ENCODE results near the gene ARHGAP33.

The ARHGAP33 gene, protein sequence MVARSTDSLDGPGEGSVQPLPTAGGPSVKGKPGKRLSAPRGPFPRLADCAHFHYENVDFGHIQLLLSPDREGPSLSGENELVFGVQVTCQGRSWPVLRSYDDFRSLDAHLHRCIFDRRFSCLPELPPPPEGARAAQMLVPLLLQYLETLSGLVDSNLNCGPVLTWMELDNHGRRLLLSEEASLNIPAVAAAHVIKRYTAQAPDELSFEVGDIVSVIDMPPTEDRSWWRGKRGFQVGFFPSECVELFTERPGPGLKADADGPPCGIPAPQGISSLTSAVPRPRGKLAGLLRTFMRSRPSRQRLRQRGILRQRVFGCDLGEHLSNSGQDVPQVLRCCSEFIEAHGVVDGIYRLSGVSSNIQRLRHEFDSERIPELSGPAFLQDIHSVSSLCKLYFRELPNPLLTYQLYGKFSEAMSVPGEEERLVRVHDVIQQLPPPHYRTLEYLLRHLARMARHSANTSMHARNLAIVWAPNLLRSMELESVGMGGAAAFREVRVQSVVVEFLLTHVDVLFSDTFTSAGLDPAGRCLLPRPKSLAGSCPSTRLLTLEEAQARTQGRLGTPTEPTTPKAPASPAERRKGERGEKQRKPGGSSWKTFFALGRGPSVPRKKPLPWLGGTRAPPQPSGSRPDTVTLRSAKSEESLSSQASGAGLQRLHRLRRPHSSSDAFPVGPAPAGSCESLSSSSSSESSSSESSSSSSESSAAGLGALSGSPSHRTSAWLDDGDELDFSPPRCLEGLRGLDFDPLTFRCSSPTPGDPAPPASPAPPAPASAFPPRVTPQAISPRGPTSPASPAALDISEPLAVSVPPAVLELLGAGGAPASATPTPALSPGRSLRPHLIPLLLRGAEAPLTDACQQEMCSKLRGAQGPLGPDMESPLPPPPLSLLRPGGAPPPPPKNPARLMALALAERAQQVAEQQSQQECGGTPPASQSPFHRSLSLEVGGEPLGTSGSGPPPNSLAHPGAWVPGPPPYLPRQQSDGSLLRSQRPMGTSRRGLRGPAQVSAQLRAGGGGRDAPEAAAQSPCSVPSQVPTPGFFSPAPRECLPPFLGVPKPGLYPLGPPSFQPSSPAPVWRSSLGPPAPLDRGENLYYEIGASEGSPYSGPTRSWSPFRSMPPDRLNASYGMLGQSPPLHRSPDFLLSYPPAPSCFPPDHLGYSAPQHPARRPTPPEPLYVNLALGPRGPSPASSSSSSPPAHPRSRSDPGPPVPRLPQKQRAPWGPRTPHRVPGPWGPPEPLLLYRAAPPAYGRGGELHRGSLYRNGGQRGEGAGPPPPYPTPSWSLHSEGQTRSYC

DNA sequence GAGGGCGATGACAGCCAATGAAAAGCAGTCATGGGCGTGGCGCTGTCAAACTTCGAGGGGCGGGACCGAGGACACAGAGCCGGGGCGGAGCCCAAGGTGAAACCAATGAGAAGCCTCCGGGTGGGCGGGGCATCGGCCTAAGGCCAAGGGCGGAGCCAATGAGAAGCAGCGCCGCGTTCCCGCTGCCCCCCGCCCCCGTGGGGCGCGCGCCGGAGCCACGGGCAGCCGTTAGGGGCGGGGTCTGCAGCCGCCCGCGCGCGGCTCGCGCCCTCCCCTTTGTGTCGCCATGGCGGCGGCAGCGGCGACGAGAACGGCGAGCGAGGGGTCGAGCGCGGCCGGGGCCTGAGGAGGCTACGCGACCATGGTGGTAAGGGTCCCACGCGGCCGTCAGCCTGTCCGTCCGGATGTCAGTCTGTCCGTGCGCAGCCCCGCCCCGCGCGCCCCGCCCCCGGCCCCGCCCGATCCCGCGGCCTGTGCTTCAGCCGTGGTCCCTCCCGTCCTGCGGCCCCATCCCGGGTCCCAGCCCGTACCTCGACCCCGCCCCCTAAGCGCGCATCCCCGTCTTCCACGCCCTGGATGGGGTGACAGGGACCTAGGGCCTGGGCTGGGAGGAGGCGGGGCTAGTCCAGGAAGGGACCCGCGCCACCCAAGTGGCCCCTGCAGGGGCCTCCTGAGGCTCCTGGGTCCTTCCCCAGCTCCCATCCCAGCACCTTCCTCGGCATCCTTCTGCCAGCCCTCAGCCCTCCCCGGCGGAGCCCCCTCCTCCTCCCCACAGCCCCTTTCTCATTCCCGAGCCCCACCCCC, at the start of gene ARHGAP33:
TSS of gene ARHGAP33 (plus strand) at position 267 of the 804 bp plus-strand sequence. CDS start at position 362, 95 bp downstream.
- DNase-seq (ENCODE audit: low read depth, low spot score), result peak; percentile 69

DNA sequence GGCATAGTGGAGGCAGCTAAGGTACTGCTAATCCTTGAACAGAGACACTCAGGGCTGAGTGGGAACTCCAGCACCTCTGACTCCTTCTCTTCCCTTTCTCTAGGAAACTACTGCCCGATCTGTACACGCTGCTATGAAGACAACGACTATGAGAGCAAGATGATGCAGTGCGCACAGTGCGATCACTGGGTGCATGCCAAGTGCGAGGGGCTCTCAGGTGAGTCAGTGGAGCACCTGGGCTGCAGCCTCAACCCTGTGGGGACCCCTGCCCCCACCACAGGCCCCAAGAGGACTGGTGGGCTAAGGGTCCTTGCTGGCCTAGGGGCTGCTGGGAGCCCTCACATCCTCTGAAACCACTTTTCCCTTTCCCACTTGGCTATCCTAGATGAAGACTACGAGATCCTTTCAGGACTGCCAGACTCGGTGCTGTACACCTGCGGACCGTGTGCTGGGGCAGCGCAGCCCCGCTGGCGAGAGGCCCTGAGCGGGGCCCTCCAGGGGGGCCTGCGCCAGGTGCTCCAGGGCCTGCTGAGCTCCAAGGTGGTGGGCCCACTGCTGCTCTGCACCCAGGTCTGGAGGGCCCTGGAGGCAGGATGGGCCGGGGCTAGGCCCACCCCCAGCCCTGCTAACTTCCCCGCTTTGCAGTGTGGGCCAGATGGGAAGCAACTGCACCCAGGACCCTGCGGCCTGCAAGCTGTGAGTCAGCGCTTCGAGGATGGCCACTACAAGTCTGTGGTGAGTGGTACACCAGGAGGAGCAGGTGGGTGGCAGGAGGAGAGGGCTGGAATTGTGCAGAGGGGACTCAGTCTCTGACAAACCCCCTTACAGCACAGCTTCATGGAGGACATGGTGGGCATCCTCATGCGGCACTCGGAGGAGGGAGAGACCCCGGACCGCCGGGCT, 48.1 kb upstream of the ARHGAP33 start:
- DNase-seq (ENCODE audit: low read depth, low spot score), result no peak

DNA sequence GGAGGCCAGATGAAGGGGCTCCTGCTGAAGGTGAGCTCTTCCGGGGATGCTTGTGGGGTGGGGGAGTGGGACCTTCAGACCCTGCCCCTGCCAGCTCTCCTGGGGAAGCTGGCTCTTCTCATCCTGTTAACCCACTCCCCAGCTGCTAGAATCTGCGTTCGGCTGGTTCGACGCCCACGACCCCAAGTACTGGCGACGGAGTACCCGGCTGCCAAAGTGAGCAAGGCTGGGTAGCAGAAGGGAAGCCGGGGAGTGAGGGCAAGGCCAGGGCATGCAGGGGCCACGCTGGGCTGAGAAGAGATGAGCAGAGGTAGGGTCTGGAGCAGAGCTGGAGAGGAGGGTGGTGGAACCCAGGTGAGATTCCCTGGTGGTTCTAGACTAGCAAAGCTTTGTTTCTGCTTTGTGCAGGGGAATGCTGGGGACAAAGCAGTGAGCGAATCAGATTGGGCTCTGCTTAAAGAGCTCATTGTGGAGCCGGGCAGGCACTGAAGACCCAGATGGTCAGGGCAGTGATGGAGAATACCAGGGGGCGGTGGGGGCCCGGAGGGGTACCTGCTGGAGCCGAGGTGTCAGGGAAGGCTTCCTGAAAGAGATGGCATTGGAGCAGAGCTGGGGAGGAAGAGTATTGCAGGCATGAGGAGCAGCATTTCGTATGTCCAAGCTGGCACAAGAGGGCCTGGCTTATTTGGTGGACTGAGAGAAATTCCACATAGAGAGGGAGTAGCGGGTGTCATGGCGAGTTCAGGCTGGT, 47.2 kb upstream of the ARHGAP33 start:
- no peak for DNase-seq (ENCODE audit: low read depth, low spot score)

DNA sequence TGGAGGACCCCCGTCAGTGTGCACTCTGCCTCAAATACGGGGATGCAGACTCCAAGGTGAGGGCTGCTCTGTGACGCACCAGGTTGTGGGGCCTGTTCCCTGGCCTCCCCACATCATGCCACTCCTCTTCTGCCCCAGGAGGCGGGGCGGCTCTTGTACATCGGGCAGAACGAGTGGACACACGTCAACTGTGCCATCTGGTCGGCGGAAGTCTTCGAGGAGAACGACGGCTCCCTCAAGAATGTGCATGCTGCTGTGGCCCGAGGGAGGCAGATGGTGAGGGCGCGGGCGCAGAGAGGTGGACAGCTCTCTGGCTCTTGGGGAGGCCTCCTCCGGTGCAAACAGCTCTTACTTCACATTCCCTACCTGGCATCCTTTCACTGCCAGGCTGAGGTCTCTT, 46.3 kb upstream of the ARHGAP33 start:
- no peak for DNase-seq (ENCODE audit: low read depth, low spot score)

DNA sequence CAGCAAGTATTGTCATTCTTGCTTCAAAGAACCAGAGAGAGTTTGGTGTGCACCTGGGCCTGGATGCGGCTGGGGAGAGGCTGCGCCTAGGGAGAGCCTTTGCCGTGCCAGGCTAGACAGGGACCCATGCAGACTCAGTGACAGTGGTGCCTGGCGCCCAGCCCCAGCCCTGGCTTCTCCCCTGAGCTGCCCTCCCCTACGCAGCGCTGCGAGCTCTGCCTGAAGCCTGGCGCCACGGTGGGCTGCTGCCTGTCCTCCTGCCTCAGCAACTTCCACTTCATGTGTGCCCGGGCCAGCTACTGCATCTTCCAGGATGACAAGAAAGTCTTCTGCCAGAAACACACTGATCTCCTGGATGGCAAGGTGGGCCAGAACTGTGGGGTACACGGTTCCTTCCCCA, 45.6 kb upstream of the ARHGAP33 start:
- DNase-seq (ENCODE audit: low read depth, low spot score), result no peak

DNA sequence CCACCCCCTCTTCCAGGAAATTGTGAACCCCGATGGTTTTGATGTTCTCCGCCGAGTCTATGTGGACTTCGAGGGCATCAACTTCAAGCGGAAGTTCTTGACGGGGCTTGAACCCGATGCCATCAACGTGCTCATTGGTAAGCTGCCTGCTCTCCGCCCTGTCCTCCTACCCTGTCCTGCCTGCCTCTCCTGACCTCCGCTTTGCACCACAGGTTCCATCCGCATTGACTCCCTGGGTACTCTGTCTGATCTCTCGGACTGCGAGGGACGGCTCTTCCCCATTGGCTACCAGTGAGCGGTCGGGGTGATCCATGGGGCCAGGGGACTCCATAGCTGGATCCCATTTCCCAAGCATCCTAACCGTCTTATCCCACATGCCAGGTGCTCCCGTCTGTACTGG, 45.0 kb upstream of the ARHGAP33 start:
- DNase-seq (ENCODE audit: low read depth, low spot score), result no peak

DNA sequence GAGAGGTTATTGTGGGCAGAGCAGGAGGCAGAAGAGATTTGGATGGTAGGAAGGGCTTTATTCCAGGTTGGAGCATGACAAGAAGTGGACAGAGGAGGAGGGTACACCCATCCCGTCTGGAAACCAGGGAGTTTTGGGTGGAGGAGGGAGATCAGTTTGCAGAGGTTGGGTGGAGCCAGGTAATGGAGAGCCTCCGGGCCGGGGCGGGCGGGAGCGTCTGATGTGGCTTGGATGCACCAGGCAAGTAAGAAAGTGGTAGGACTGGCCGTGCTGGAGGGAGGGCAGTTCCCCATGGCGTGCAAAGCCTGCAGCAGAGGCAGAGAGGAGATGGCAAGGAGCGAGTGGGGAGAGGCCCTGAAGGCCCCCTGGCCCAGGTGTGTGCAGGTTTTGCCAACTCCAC, 44.0 kb upstream of the ARHGAP33 start:
- DNase-seq (ENCODE audit: low read depth, low spot score), result no peak

DNA sequence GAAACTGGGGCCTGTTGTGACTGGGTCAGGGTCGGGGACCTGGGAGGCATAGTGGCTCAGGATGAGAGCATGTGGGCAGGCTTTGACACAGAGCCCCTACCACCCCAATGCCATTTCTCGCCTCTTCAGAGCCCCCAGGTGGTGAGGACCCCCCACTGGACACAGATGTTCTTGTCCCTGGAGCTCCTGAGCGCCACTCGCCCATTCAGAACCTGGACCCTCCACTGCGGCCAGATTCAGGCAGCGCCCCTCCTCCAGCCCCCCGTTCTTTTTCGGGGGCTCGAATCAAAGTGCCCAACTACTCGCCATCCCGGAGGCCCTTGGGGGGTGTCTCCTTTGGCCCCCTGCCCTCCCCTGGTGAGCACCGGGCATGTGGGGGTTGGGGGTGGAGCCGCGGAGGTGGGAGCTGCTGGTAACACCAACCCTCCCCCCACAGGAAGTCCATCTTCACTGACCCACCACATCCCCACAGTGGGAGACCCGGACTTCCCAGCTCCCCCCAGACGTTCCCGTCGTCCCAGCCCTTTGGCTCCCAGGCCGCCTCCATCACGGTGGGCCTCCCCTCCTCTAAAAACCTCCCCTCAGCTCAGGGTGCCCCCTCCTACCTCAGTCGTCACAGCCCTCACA, 43.5 kb upstream of the ARHGAP33 start:
- DNase-seq (ENCODE audit: low read depth, low spot score), result no peak

DNA sequence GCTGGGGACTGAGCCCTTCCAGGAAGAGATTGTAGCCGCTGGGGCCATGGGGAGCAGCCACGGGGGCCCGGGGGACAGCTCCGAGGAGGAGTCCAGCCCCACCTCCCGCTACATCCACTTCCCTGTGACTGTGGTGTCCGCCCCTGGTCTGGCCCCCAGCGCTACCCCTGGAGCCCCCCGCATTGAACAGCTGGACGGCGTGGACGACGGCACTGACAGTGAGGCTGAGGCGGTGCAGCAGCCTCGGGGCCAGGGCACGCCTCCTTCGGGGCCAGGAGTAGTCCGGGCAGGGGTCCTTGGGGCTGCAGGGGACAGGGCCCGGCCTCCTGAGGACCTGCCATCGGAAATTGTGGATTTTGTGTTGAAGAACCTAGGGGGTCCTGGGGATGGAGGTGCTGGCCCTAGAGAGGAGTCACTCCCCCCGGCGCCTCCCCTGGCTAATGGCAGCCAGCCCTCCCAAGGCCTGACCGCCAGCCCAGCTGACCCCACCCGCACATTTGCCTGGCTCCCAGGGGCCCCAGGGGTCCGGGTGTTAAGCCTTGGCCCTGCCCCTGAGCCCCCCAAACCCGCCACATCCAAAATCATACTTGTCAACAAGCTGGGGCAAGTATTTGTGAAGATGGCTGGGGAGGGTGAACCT, 42.7 kb upstream of the ARHGAP33 start:
- no peak for DNase-seq (ENCODE audit: low read depth, low spot score)

DNA sequence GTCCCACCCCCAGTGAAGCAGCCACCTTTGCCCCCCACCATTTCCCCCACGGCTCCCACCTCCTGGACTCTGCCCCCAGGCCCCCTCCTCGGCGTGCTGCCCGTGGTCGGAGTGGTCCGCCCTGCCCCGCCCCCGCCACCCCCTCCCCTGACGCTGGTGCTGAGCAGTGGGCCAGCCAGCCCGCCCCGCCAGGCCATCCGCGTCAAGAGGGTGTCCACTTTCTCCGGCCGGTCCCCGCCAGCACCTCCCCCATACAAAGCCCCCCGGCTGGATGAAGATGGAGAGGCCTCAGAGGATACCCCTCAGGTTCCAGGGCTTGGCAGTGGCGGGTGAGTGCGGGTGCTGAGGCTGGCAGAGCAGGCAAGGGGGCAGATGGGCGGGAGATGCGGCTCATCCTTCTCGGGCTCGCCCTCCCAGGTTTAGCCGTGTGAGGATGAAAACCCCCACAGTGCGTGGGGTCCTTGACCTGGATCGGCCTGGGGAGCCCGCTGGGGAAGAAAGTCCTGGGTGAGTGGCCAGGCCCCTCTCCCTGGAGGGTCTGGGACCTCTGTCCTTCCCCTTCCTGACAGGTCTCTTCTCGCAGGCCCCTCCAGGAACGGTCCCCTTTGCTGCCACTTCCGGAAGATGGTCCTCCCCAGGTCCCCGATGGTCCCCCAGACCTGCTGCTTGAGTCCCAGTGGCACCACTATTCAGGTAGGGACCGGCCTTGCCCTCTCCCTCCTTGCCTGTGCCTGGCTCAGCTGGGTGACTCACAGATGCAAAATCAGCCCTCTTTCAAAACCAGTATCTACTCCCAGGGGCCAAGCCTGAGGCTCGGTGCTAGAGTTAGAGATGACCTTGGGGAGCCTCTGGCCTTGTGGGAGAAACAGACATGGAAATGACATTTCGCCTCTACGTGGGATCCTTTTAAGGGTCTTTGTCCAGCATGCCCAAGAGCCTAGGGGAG, 41.9 kb upstream of the ARHGAP33 start:
- DNase-seq (ENCODE audit: low read depth, low spot score), result no peak

DNA sequence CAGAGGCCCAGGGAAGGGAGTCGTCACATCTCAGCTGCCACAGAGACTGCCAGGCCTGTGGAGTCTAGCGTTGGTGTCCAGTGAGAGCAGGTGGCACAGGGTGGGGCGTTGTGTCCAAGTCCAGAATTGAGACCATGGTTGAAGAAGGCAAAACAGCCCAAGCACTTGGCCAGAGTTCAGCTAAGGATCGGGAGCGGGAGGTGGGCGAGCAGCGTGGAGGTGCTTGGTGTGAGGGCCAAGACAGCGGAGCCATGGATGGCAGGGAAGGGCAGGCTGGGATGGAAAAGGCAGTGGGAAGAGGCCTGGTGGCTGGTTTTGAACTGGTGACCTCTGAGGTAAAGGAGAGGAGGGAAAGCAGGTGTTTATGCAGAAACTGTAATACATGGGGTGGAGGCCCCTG, 41.1 kb upstream of the ARHGAP33 start:
- DNase-seq (ENCODE audit: low read depth, low spot score), result no peak

DNA sequence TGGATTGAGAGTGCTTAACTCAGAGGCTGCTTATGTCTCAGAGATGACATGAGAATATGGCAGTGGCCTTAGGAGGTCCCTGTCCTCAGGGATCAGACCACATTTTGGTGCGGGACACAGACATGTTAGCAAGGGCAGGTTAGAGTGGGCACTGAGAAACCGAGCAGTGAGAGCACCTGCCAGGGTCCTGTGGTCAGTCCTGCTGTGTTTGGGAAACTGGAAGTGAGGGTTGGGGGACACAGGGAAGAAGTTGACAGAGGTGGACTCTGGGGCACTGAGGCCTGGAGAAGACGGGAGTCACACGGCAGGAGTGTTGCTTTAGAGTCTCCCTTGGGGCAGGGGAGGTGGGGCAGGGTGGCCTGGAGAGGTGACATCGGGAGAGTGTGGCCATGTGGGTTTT, 40.5 kb upstream of the ARHGAP33 start:
- DNase-seq (ENCODE audit: low read depth, low spot score), result no peak

DNA sequence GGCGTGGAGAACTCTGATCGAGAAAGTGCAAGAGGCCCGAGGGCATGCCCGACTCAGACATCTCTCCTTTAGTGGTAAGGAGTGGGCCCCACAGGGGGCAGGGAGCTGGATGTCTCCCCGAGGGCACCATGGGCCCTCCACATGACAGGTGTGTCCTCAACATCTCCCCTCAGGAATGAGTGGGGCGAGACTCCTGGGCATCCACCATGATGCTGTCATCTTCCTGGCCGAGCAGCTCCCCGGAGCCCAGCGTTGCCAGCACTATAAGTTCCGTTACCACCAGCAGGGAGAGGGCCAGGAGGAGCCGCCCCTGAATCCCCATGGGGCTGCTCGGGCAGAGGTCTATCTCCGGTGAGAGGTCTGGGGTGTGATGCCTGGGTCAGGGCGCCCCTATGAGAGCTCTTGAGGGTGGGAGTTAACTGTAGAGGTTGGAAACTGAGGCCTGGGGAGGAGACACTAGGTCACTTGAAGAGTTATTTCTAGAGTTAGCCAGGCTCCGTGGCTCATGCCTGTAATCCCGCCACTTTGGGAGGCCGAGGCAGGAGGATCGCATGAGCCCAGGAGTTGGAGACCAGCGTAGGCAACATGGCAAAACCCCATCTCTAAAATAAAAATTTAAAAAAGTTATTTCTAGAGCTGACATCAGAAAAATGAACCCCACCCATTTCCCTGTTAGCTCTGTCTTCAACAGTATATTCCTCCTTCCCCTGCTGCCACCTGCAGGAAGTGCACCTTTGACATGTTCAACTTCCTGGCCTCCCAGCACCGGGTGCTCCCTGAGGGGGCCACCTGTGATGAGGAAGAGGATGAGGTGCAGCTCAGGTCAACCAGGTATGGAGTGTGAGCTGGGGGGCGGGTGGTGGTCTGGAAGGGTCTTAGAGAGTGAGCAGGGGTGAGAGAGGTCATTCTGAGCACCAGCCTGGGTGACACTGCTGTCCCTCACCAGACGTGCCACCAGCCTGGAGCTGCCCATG, 38.2 kb upstream of the ARHGAP33 start:
- no peak for DNase-seq (ENCODE audit: low read depth, low spot score)

DNA sequence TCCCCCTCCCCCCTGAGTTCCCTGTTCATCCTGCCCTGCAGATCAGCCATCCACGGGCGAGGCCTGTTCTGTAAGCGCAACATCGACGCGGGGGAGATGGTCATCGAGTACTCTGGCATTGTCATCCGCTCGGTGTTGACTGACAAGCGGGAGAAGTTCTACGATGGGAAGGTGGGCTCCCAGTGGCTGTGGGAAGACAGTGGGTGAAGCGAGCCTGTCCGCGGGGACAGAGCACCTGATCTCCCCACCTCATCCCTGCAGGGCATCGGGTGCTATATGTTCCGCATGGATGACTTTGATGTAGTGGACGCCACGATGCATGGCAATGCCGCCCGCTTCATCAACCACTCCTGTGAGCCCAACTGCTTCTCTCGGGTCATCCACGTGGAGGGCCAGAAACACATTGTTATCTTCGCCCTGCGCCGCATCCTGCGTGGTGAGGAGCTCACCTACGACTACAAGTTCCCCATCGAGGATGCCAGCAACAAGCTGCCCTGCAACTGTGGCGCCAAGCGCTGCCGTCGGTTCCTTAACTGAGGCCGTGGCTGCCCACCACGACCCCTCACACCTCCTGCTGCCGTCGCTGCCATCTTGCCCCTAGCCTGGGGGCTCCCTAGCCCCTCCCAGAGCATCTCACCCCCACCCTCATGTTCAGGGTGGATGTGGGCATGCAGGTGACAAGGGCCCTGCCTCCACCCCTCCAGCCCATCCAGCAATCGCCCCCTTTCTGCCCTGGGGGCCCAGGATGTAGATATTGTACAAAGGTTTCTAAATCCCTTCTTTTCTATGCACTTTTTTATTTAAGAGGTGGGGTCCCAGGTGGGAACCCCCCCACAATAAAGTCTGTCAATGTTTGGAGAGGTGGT, 37.1 kb upstream of the ARHGAP33 start:
- no peak for DNase-seq (ENCODE audit: low read depth, low spot score)

DNA sequence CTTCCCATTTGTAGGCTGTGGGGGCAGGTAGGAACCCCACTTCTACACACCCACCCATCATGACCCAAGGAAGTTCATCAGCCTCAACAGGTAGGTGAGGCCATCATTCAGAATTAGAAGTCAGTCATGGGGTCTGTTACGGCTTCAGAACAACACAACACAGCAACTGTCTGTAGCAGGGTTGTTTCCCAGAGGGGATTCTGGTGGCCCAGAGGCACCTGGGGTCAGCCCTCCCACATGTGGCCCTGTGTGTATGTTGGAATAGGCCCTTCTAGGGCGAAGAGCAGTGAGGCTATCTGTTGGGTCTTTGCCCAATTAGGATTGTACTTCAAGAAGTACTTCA, 36.5 kb upstream of the ARHGAP33 start:
- DNase-seq (ENCODE audit: low read depth, low spot score), result no peak
